AG08396 (cell line): ENCODE measurements around the gene CCN6.
"Not testable (repeated sequence)": the region's sequence is repeated elsewhere in the genome, so short reads cannot be mapped to it uniquely, and the experiment has no call there.

Experiments
- DNase-seq: peaks from one replicate; pipeline ENCODE4 v3.0.0; 2012; ENCODE audit warnings: low spot score, mixed read lengths

Gene CCN6

GRCh38 chr6:112051251-112051740 lies 2.6 kb upstream of the CCN6 start:
- not testable (repeated sequence) for DNase-seq

- DNase-seq, result no peak
These were observed 769 bp downstream of the CCN6 start for GRCh38 chr6:112054555-112055190.

- DNase-seq, result no peak
These were observed 4.5 kb downstream of the CCN6 start for GRCh38 chr6:112058243-112059032.

- DNase-seq, result no peak
These were observed 7.7 kb downstream of the CCN6 start for GRCh38 chr6:112061605-112062004.

- DNase-seq, result no peak
These were observed 9.1 kb downstream of the CCN6 start for GRCh38 chr6:112062966-112063365.

- DNase-seq, result no peak
These were observed 11.6 kb downstream of the CCN6 start for GRCh38 chr6:112065426-112065986.

- no peak for DNase-seq
These were observed 12.7 kb downstream of the CCN6 start for GRCh38 chr6:112066606-112067005.

- no peak for DNase-seq
These were observed 27.7 kb downstream of the CCN6 start for GRCh38 chr6:112081569-112081968.

- DNase-seq, result no peak
These were observed 31.6 kb downstream of the CCN6 start for GRCh38 chr6:112085286-112086065.

GRCh38 chr6:112086744-112087135 lies 32.8 kb downstream of the CCN6 start:
- DNase-seq, result peak; percentile 32

GRCh38 chr6:112087136-112087911 lies 33.4 kb downstream of the CCN6 start, which contains the start of the genes FAM229B and TUBE1:
TSS of gene FAM229B (plus strand) at chr6:112087591. CDS start at chr6:112099284, 11,693 bp downstream.
TSS of gene TUBE1 (minus strand) at chr6:112087482. CDS start at chr6:112087434, 48 bp downstream.
- peak; percentile 87 for DNase-seq

GRCh38 chr6:112087916-112088315 lies 34.0 kb downstream of the CCN6 start:
- DNase-seq, result no peak

- DNase-seq, result no peak
These were observed 43.0 kb downstream of the CCN6 start for GRCh38 chr6:112096901-112097300.

GRCh38 chr6:112100561-112100960 lies 46.7 kb downstream of the CCN6 start:
- DNase-seq, result no peak

GRCh38 chr6:112106026-112106425 lies 52.1 kb downstream of the CCN6 start:
- not testable (repeated sequence) for DNase-seq

GRCh38 chr6:112106562-112106961 lies 52.7 kb downstream of the CCN6 start:
- no peak for DNase-seq

GRCh38 chr6:112109262-112109661 lies 55.4 kb downstream of the CCN6 start:
- DNase-seq, result no peak

- DNase-seq, result no peak
These were observed 59.5 kb downstream of the CCN6 start for GRCh38 chr6:112113431-112113830.

GRCh38 chr6:112113918-112114317 lies 60.0 kb downstream of the CCN6 start:
- DNase-seq, result no peak

- no peak for DNase-seq
These were observed 60.8 kb downstream of the CCN6 start for GRCh38 chr6:112114577-112115223.

- no peak for DNase-seq
These were observed 62.3 kb downstream of the CCN6 start for GRCh38 chr6:112116221-112116620.
